Renal cortical epithelial cell (primary cell): ENCODE measurements around the gene KIF17. TPM values are rescaled to one million over a fixed set of nuclear protein-coding genes. Genes with fewer than 3 reads are reported as not detected.
"Not testable (repeated sequence)": the region's sequence is repeated elsewhere in the genome, so short reads cannot be mapped to it uniquely, and the experiment has no call there.

Experiments used
- DNase-seq: peaks from one replicate; pipeline ENCODE4 v3.0.0-alpha.2; 2011; ENCODE audit warnings: low read depth
- total RNA-seq: library from RNA; depleted of rRNA; stranded (reverse); fragments of >200 nt; gene quantifications from 2 replicates; pipeline ENCODE4 v1.2.3, GENCODE V29; 2014

The KIF17 gene
- total RNA-seq, 1 donor from 2014 or later: 2.5 TPM

DNA sequence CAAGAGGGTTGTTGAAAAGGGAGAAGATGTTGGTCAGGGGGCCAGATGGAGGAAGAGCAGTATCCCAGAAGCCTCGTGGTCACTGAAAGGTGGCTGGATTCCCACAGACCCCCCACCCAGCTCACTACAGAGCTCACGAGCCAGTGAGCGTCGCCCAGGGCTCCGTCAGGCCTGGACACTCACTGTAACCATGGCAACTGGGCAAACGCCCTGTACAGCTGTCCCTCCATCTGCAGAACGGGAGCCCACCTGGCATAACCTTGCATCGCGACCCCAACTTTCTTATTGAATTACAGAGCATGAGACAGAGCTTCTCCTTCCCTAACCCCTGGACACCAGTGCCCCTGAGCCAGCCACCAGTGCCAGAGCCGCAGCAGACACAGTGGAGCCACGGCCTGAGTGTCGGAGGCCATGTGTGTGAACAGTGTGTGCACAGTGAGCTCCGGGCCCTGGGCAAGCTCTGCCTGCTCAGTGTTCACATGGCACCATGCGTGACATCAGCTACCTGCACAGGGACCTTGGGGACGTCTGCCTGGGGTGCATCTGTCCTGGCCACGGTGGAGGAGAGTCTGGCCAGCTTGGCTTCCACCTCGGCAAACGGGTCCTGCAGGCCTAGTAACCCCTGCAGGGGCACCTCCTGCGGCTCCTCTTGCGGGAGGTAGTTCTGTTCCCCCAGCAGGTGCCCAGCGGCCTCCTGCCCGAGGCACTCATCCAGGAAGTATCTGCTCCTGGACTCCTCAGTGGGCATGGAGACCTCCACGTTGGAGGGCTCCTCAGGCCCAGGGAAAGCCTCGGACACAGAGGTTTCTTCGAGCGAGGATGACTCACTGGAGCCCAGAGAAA is 30.7 kb downstream of the KIF17 start:
- no peak for DNase-seq

- DNase-seq: no peak
Measured at GRCh38 chr1:20685741-20686140, 32.1 kb downstream of the KIF17 start.

DNA sequence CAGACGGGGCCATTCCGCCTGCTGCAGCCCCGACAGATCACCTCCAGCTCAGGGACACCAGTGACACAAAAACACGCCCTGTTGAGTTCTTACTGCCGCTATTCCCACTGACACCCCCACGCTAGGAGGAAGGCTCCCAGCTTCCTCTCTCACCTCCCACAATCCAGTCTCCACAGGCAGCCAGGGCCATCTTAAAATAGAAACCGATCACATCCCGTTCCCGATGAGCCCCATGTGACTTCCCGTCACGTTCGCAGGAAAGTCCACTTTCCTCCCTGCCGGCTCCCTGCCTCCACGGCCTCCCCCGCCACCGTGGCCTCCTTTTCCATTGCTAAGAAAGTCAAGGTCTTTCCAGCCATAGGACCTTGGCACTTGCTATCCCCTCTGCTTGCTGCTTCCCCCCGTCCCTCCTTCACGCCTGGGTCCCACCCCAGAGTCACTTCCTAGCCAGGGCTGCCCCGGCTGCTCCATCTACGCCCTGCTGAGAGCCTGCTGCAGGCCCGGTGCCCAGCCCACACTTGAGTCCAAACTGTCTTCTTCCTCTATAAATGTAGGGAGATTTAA is 32.6 kb downstream of the KIF17 start:
- DNase-seq: no peak

- DNase-seq: no peak
Measured at GRCh38 chr1:20684651-20685050, 33.2 kb downstream of the KIF17 start.

GRCh38 chr1:20684050-20684620 is 33.7 kb downstream of the KIF17 start:
- no peak for DNase-seq

GRCh38 chr1:20683614-20684013 is 34.2 kb downstream of the KIF17 start:
- DNase-seq: no peak

DNA sequence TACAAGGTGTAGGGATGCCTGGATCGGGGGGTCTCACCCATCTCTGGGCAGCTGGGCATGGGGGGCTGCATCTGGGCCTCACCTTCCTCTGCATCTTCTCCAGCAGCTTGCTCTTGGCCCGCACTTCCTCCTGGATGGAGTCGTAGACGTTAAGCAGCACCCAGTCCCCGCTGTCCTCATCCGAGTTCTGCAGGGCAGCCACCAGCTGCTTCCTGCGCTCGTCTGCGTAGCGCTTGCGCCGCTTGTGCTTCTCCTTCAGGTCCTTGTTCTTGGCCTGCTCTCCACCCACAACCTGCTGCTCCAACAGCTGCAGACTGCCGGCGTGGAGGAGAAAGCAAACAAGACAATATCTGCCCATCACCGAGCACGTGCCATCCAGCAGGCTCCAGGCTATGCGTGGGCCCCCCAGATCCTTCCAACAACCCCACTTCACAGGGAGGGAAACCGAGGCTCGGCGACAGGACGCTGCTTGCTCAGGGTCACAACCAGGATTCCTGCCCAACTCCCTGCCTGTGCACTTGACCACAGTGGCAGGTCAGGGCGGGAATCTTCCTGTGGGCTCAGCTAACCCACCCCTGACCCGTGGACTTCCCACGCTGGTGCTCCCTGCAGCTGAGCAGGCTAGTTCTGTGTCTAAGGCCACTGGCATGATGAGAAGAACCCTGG is 35.1 kb downstream of the KIF17 start:
- no peak for DNase-seq

DNA sequence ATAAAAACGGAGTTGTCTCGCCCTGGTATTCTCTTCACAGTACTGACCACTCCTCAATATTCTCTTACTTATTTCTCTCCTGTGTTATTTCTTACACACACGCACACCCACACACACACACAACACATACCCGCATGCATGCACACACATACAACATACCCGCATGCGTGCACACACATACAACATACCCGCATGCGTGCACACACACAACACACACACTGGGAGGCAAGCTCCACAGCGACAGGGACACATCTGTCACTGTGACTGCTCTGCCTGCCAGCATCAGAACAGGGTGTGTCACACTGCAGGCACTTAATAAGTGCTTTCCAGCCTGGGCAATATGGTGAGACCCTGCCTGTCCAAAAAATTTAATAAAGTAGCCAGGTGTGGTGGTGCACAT is 35.8 kb downstream of the KIF17 start:
- no peak for DNase-seq

DNA sequence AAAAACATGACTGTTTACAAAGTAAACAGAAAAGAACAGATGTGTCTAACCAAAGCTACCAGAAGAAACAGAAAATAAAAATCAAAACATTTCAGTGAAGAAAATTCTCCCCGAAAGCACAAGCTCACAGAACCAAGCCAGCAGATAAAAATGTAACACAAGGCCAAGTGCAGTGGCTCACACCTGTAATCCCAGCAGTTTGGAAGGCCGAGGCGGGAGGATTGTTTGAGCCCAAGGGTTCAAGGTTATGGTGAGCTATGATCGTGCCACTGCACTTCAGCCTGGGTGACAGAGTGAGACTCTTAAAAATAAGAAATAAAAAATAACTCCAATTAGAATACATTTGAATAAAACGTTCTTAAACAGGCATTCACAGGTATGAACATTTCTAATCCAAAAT is 37.5 kb downstream of the KIF17 start:
- DNase-seq: no peak

DNA sequence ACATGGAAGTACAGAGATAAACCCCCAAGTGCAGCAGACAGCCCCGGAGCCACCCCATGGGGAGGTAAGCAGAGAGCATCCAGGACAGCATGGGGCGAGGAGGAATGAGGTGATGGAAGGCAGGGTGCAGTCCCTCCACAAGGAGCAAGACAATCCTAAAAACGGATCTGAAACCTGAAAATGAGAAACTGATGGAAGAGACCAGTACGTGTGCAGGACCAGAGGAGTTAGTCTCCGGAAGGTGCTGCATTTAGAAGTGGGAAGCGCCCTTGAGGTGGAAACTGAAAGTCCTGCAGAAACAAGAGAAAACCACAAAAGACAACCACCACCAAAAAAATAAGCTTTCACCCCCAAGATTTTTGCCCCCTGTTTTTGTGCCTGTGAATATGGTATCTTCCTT is 39.2 kb downstream of the KIF17 start:
- DNase-seq: no peak

GRCh38 chr1:20673626-20674025 is 44.2 kb downstream of the KIF17 start:
- not testable (repeated sequence) for DNase-seq

- DNase-seq: no peak
Measured at GRCh38 chr1:20672265-20672632, 45.6 kb downstream of the KIF17 start.

- no peak for DNase-seq
Measured at GRCh38 chr1:20670936-20671335, 46.9 kb downstream of the KIF17 start.

- DNase-seq: no peak
Measured at GRCh38 chr1:20668581-20668980, 49.2 kb downstream of the KIF17 start.

DNA sequence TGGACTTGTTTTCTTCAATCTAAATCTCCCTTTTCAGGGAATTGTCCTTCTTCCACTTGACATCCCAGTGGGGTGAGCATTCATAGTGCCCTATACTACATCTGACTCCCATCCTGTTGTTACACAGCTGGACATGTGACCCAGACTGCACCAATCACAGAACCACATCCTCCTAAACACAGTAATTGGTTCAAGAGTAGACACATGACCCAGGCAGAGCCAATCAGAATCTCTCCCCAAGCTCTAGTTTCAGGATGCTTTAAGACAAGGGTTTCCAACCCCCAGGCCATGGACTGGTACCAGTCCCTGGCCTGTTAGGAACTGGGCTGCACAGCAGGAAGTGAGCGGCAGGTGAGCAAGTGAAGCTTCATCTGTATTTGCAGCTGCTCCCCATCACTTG is 51.0 kb downstream of the KIF17 start:
- DNase-seq: peak; percentile 11

DNA sequence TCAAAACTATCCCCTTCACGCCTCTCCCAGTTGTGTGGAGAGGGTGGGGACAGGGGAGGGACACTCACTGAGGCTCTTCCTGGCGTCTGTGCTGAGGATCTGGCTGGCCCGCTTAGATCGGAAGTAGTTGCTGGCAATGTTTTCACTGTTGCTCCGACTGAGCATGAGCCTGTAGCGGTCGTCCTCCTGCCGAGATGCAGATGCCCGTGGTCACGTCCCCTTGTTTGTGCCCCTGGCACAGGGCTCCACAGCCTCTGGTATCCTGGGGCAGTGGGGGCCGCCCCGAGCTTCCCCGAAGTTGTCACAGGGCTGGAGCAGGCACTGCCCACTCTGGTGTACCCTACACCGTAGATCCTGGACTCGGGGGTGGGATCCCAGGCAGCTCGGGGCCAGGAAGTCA is 51.7 kb downstream of the KIF17 start:
- DNase-seq: no peak

GRCh38 chr1:20665726-20666125 is 52.1 kb downstream of the KIF17 start:
- DNase-seq: no peak

DNA sequence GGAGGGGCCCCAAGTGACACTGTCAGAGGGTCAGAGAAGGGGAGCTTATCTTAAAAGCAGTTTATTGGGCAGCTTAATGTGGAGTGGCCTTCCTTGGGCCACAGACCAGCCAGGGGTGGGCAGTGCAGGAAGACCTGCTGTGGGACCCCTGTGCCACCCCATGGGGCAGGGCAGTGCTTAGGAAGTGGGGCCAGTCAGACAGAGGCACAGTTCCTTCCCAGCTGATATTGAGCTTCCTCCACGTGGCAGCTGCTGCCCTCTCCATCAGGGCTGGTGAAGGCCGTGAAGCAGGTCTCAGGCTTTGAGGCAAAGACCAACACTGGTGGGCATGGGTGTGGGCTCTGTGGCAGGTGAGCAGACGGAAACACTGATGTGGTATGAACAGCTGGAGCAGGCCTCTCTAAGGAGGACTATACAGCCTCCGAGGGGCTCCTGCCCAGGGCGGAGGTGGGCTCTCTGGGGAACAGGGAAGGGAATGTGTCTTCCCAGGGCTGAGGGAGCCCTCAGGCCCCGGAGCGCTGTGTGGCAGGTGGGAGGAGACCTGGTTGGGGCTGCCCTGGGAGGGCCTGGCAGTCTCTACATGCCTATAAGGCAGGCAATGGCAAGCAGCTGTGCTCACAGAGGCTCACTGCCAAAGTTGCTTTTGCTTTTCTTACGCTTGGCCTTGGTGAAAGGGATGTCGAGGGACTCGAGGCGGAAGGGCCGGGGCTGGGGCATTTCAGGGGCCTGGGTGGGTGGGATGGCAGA is 53.7 kb downstream of the KIF17 start:
- DNase-seq: no peak

DNA sequence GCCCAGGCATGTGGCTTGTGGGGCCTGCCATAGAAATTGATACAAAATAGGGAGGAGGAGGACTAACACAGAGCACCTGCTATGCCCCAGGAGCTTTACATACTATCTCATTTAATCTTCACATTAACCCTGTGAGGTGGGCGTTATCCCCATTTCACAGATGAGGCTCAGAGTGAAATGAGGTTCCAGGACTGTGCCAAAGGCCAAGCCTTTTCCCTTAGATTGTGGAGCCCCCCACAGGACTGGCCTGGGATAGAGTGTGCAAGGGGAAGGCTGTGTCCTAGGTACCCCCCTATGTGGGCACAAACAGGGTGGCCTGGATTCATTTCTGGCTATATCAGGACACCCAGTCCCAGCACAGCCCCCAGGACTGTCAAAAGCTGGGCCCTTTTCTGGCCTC is 54.4 kb downstream of the KIF17 start:
- DNase-seq: no peak

GRCh38 chr1:20662110-20662475 is 55.7 kb downstream of the KIF17 start:
- no peak for DNase-seq

DNA sequence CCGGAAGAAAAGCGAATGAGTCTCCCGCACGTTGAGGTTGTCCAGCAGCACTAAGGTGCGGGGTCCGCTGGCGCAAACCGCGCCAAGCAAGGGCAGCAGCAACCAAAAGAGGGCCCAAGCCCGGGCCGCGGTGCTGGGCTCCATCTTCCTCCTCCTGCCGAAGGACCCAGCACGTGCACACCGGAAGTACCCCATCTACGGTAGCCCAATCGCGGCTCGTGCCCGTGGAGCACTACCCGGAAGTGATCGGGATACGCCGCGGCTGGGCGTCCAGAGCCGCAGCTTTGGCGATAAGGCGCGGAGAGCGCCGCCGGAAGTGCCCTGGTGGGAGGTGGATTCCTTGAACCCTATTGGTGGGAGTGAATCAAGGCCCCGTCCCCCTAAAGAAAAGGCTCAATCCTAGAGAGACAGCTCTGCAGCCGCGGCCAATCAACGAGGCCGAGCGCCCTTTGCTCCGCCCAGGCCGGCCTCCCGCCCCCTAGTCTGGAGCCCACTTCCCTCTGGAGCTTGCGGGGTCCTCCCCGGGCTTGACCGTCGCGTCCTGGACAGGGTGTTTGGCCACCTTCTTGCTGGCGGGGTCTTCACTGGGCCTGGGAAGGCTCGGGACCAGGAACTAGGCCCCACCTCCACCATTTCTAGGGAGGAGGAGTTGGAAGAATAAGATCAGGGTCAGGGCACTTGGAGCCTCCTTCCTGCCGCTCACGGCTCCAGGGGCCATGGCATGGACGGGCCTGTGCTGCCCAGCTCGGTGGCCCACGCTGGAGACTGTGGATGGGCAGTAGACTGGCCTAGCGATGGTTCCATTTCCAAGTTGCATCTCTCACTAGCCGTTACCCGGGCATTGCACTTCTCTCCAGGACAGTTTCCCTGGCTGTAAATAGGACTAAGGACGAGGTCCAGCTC is 56.3 kb downstream of the KIF17 start, which contains the start of gene DDOST:
Gene DDOST, minus strand, starts transcription at position 163 of the 903 bp plus-strand sequence. Its CDS starts 19 bp downstream, at position 144.
- DNase-seq: peak; percentile 97
